ENCODE results near the gene GSTO2. TPM values are rescaled to one million over a fixed set of nuclear protein-coding genes. Genes with fewer than 3 reads are reported as not detected.

Gene GSTO2
- total and polyA plus RNA-seq, 2 of the 13 experiments (the other 11 are each of a cell fraction or from before 2014, with no cell fraction given) = 2.1 to 7.9 TPM

GRCh38 chr10:104231784-104232612 is 37.0 kb upstream of the GSTO2 start, which contains the start of gene CFAP43 (continued):
- TF ChIP-seq UBTF (CRISPR knock-in tag; IDR thresholded peaks at IDR 0.05) = peak; percentile 52
- TF ChIP-seq ATF4 (CRISPR knock-in tag; IDR thresholded peaks at IDR 0.05) = peak in 1 of 2 experiments; percentile 67; a peak in 1 of 4 replicates
- peak; percentile 92 for TF ChIP-seq ZFX (CRISPR knock-in tag; IDR thresholded peaks at IDR 0.05; ENCODE audit: low read depth)
- TF ChIP-seq LRRFIP1 (CRISPR knock-in tag; conservative IDR thresholded peaks at IDR 0.05) = no peak
- TF ChIP-seq, protein P1, sequence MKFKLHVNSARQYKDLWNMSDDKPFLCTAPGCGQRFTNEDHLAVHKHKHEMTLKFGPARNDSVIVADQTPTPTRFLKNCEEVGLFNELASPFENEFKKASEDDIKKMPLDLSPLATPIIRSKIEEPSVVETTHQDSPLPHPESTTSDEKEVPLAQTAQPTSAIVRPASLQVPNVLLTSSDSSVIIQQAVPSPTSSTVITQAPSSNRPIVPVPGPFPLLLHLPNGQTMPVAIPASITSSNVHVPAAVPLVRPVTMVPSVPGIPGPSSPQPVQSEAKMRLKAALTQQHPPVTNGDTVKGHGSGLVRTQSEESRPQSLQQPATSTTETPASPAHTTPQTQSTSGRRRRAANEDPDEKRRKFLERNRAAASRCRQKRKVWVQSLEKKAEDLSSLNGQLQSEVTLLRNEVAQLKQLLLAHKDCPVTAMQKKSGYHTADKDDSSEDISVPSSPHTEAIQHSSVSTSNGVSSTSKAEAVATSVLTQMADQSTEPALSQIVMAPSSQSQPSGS (CRISPR knock-in tag; IDR thresholded peaks at IDR 0.05) = 0 out of 2 replicates have a peak, but pooled peaks have one; percentile 28
- TF ChIP-seq HOXA9 (CRISPR knock-in tag; IDR thresholded peaks at IDR 0.05; ENCODE audit: borderline replicate concordance) = 0 out of 2 replicates have a peak, but pooled peaks have one; percentile 45
- no peak for TF ChIP-seq ZBTB26 (CRISPR knock-in tag; IDR thresholded peaks at IDR 0.05; ENCODE audit: borderline replicate concordance)
- TF ChIP-seq SAFB2 (CRISPR knock-in tag; IDR thresholded peaks at IDR 0.05; ENCODE audit: borderline replicate concordance, low read depth) = peak; percentile 56; the same call in 1 of the 2 replicates
- 0 out of 2 replicates have a peak, but pooled peaks have one; percentile 62 for TF ChIP-seq MTERF4 (CRISPR knock-in tag; IDR thresholded peaks at IDR 0.05)
- TF ChIP-seq TARDBP (CRISPR knock-in tag; IDR thresholded peaks at IDR 0.05) = 0 out of 2 replicates have a peak, but pooled peaks have one; percentile 15
- TF ChIP-seq FOXJ3 (CRISPR knock-in tag; IDR thresholded peaks at IDR 0.05; ENCODE audit: borderline replicate concordance) = peak; percentile 88
- TF ChIP-seq HOXA3 (CRISPR knock-in tag; IDR thresholded peaks at IDR 0.05) = peak; percentile 44
- no peak for TF ChIP-seq MAZ (IDR thresholded peaks at IDR 0.05; ENCODE audit: borderline replicate concordance, low read depth, low read length)
- TF ChIP-seq MAZ (CRISPR knock-in tag; IDR thresholded peaks at IDR 0.05; ENCODE audit: low read depth) = peak; percentile 83
- TF ChIP-seq MAFG (CRISPR knock-in tag; IDR thresholded peaks at IDR 0.05) = no peak
- 0 out of 2 replicates have a peak, but pooled peaks have one; percentile 49 for TF ChIP-seq TMF1 (CRISPR knock-in tag; IDR thresholded peaks at IDR 0.05; ENCODE audit: low read depth)
- TF ChIP-seq ZFP36L2 (CRISPR knock-in tag; IDR thresholded peaks at IDR 0.05) = no peak
- TF ChIP-seq ZFP82 (CRISPR knock-in tag; IDR thresholded peaks at IDR 0.05; ENCODE audit: borderline replicate concordance) = peak; percentile 52; the same call in 1 of the 2 replicates

Measured in HepG2 (cell line).